ENCODE measurements around the gene COMP.

The COMP gene

GRCh38 chr19:18803550-18804138 lies 12.5 kb upstream of the COMP start:
- DNase-seq, result no peak

- no peak for DNase-seq
Observed at GRCh38 chr19:18802354-18802753, 11.2 kb upstream of the COMP start.

- no peak for DNase-seq
Observed at GRCh38 chr19:18800636-18801035, 9.5 kb upstream of the COMP start.

- DNase-seq, result no peak
Observed at GRCh38 chr19:18800079-18800478, 9.0 kb upstream of the COMP start.

- DNase-seq, result no peak
Observed at GRCh38 chr19:18799389-18799970, 8.4 kb upstream of the COMP start.

GRCh38 chr19:18798384-18799352 lies 7.6 kb upstream of the COMP start:
- no peak for DNase-seq

GRCh38 chr19:18796239-18796638 lies 5.1 kb upstream of the COMP start:
- DNase-seq, result no peak

- DNase-seq, result no peak
Observed at GRCh38 chr19:18795540-18795939, 4.4 kb upstream of the COMP start.

- no peak for DNase-seq
Observed at GRCh38 chr19:18794692-18795091, 3.6 kb upstream of the COMP start.

- DNase-seq, result no peak
Observed at GRCh38 chr19:18794029-18794313, 2.9 kb upstream of the COMP start.

GRCh38 chr19:18793144-18794028 lies 2.3 kb upstream of the COMP start:
- DNase-seq, result no peak

GRCh38 chr19:18792661-18793060 lies 1.6 kb upstream of the COMP start:
- DNase-seq, result no peak

GRCh38 chr19:18791315-18791678 lies 192 bp upstream of the COMP start:
- no peak for DNase-seq

- no peak for DNase-seq
Observed at GRCh38 chr19:18789883-18790565, 1.1 kb downstream of the COMP start.

- no peak for DNase-seq
Observed at GRCh38 chr19:18789422-18789869, 1.7 kb downstream of the COMP start.

GRCh38 chr19:18788529-18789421 lies 2.3 kb downstream of the COMP start:
- DNase-seq, result no peak

GRCh38 chr19:18785179-18786124 lies 5.7 kb downstream of the COMP start:
- peak; percentile 32 for DNase-seq

- no peak for DNase-seq
Observed at GRCh38 chr19:18784786-18785120, 6.4 kb downstream of the COMP start.

- DNase-seq, result no peak
Observed at GRCh38 chr19:18783958-18784785, 6.9 kb downstream of the COMP start.
